T1000 (cell line): ENCODE results near the gene TMEM119.
"Not testable (repeated sequence)": the region's sequence is repeated elsewhere in the genome, so short reads cannot be mapped to it uniquely, and the experiment has no call there.

Source experiments
- DNase-seq: peaks from one replicate; lab custom pipeline; 2025; ENCODE audit warnings: mixed read lengths; lab: John Stamatoyannopoulos, UW

TMEM119 gene

GRCh38 chr12:108582978-108583770 is 14.7 kb downstream of the TMEM119 start:
- DNase-seq, result no peak

GRCh38 chr12:108582509-108582908 is 15.4 kb downstream of the TMEM119 start:
- no peak for DNase-seq

DNA sequence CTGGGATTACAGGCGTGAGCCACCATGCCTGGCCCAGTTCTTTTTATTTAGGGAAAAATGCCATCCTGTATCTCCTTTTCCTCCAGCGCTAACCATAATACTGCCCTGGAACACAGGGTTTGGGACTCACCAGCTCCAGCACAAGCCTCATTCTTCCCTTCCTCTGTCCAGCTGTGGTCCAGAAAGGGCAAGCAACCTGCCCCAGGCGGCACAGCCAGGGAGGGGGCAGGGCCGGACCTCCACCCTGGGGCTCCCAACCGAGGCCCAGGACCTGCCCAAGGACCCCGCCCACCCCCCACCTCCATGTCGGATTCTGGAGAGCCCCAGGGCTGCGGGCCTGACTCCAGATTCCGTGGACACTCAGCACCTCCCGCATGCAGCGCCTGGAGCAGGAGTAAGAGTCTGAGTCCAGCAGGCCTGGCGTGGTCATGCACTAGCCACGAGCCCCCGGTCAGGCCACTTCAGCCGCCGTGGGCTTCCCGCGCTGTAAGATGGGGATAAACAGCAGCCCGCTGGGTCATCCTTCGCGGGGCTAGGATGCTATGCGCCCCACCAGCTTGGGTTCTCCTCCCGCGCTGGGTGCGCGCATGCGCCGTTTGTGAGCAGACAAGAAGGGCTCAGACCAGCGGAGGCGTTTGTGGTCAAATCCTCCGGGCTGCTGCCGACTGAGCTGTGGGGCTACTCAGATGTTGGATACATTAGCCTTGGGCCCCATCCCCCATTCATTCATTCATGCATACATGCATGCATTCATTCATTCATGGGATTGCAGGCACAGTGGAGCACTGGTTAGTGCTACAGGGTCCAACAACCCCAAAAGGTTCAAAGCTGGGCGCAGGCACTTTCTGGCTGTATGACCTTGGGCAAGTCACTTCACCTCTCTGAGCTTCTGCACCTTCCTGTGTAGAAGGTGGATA is 16.3 kb downstream of the TMEM119 start:
- no peak for DNase-seq

- DNase-seq, result no peak
These were observed 17.4 kb downstream of the TMEM119 start for GRCh38 chr12:108580531-108580930.

GRCh38 chr12:108578813-108579212 is 19.1 kb downstream of the TMEM119 start:
- DNase-seq, result no peak

DNA sequence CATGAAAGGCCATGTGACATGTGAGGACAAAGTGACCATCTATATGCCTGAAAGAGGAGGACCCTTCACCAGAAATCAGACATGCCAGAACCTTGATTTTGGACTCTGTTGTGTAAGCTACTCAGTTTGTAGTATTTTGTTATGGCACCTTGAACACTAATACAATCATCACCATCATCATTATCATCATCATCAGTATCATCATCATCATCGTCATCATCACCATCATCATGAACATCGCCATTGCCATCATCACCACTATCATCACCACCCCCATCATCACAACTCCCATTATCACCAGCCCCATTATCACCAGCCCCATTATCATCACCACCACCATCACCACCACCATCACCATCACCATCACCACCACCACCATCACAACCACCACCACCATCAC is 19.6 kb downstream of the TMEM119 start:
- no peak for DNase-seq

DNA sequence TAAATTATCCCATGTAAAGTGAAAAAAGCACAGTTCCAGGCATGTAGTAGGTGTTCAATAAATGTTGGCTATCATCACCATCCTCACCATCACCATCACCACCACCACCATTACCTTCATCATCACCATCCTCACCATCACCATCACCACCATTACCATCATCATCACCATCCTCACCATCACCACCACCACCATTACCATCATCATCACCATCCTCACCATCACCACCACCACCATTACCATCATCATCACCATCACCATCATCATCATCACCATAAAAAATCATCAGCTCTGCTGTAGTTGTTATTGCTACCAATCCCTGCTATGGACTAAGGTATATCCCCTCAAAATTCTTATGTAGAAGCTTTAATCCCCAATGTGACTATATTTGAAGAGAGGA is 20.4 kb downstream of the TMEM119 start:
- DNase-seq, result no peak

- DNase-seq, result no peak
These were observed 21.1 kb downstream of the TMEM119 start for GRCh38 chr12:108576660-108577234.

- DNase-seq, result no peak
These were observed 22.5 kb downstream of the TMEM119 start for GRCh38 chr12:108575199-108575912.

GRCh38 chr12:108574276-108574675 is 23.6 kb downstream of the TMEM119 start:
- DNase-seq, result not testable (repeated sequence)

GRCh38 chr12:108573317-108573716 is 24.6 kb downstream of the TMEM119 start:
- no peak for DNase-seq

DNA sequence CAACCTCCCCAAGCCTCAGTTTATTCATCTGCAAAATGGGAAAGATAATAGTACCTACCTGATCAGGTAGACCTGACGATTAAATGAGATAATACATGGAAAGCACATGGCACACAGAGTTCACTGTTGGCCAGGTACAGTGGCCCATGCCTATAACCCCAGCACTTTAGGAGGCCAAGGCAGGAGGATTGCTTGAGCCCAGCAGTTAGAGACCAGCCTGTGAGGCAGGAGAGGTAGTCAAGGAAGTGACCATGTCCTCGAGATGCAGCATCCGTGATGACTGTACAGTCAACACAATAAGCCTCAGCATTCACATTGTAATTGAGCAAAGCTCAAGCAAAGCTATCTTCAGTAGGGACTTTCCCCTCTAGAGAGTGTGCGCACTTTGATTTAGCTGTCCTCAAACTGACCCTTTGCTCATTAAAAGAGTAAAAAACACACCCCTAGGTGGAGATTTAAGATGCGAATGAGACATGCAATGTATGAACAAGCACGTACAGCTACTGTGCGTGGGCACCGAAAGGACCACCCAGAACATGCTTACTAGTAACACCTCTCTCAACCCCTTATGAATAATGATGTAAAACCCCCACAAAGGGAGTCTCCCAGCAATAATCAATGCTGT is 25.6 kb downstream of the TMEM119 start:
- no peak for DNase-seq

GRCh38 chr12:108571609-108572165 is 26.2 kb downstream of the TMEM119 start:
- no peak for DNase-seq

DNA sequence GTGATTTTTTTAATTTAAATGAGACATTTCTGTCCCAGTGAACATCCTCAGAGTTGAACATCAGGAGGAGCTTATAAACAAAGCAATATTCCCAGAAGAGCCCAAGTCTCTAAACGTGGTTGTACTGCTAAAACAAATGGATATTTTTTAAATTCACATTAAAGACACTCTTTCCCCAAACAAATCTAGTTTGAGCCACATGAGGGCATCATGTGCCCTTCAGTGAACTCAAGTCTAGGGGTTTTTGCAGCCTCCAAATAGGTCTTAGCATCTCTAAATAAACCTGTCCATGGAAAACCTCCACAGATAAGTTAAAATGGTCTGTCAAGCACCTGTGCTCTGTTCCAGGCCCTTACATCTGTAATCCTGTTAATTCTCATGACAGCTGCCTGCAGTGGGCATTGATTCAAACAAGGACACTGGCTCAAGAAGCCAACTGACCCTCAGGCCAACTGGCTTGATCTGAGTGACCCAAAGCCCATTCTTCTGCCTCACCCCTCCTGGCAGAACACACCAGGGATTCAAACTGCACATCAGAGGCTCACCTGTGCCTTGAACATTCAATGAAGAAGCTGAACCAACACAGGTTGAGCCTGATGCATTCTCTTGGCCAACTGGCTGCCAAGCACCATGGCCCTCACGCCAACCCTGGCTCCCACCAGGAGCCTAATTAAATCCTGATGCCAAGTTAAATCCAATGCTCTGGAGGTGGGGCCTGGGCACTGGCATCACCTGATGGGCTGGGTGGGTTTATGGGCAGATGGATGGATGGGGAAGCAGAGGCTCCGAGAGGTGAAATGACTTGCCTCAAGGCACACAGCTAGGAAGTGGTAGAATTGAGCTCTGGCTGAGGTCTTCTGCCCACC is 26.9 kb downstream of the TMEM119 start:
- no peak for DNase-seq

GRCh38 chr12:108568338-108569154 is 29.3 kb downstream of the TMEM119 start:
- no peak for DNase-seq

DNA sequence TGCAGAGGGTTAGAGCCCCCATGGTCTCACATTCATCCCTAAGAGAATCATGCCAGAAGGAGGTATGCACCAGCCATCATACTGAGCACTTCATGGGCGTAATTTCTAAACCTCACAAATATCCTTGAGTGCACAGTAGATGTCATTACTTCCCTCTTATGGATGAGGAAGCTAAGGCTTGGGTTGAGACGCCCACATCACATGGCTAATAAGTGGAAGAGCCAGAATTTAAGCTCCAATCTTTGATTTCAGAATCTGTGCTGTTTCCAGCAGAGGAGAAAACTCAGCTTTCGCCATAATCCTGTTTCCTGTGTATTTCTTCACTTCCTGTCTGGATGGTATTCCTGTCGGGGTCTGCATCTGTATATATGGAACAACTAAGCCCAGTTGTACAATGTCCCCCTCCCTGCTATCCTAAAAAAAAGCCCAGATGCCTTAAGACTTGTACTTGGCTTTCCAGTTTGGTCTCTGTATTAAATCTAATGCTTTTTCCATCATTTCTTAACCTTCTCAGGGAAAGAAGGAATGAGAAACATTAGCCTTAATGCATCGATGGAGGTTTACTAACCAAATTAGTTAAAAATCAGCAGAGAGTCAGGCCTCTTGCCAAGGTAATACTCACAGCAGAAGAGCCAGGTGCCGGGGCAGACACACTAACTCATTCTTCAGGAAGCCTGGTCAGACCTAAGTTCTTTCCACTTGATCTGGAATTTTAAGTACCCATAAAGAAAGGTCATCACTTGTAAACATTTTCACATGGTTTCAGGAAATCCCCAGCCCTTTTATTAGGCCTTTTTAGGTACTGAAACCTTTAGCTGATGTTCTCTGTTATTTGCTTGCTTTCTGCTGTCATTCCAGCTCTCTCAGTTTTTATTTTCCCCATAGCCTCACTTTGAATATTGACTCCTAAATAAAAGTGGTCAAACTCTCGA is 30.2 kb downstream of the TMEM119 start:
- no peak for DNase-seq

GRCh38 chr12:108566452-108566851 is 31.4 kb downstream of the TMEM119 start:
- DNase-seq, result no peak

DNA sequence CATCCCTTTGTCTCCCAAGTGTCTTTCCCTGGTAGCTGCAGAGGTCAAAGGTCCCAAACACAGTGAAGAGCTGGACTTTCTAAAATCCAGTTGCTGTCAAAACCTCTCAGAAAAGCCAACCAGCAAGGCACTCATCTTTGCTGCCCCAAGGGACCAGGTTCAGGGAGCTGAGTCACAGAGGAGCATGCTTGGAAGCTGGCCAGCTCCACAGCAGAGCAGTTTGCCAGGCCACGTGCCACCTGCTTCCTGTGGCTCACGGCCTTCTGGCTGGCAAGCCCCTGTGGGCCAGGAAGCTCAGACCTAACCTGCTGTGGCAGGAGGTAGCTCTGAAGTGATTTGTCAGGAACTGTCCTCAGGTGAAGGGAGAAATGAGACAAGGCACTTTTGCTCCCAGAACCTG is 31.9 kb downstream of the TMEM119 start:
- peak; percentile 77 for DNase-seq
